Stimulated activated CD4-positive, alpha-beta T cell treated with anti-CD3 and anti-CD28 coated beads, Interleukin-15, amount 100 ng/mL, for 48 hours (primary cell): ENCODE data around the gene RAI1.
"Not testable (repeated sequence)": the region's sequence is repeated elsewhere in the genome, so short reads cannot be mapped to it uniquely, and the experiment has no call there.

Experiments used
- DNase-seq, 2 donors: peaks; one replicate each; pipeline ENCODE4 v3.0.0-alpha.2; 2020; ENCODE audit warnings: low read depth in 2 of 2

Gene RAI1, protein sequence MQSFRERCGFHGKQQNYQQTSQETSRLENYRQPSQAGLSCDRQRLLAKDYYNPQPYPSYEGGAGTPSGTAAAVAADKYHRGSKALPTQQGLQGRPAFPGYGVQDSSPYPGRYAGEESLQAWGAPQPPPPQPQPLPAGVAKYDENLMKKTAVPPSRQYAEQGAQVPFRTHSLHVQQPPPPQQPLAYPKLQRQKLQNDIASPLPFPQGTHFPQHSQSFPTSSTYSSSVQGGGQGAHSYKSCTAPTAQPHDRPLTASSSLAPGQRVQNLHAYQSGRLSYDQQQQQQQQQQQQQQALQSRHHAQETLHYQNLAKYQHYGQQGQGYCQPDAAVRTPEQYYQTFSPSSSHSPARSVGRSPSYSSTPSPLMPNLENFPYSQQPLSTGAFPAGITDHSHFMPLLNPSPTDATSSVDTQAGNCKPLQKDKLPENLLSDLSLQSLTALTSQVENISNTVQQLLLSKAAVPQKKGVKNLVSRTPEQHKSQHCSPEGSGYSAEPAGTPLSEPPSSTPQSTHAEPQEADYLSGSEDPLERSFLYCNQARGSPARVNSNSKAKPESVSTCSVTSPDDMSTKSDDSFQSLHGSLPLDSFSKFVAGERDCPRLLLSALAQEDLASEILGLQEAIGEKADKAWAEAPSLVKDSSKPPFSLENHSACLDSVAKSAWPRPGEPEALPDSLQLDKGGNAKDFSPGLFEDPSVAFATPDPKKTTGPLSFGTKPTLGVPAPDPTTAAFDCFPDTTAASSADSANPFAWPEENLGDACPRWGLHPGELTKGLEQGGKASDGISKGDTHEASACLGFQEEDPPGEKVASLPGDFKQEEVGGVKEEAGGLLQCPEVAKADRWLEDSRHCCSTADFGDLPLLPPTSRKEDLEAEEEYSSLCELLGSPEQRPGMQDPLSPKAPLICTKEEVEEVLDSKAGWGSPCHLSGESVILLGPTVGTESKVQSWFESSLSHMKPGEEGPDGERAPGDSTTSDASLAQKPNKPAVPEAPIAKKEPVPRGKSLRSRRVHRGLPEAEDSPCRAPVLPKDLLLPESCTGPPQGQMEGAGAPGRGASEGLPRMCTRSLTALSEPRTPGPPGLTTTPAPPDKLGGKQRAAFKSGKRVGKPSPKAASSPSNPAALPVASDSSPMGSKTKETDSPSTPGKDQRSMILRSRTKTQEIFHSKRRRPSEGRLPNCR (N-terminal part only)

DNA sequence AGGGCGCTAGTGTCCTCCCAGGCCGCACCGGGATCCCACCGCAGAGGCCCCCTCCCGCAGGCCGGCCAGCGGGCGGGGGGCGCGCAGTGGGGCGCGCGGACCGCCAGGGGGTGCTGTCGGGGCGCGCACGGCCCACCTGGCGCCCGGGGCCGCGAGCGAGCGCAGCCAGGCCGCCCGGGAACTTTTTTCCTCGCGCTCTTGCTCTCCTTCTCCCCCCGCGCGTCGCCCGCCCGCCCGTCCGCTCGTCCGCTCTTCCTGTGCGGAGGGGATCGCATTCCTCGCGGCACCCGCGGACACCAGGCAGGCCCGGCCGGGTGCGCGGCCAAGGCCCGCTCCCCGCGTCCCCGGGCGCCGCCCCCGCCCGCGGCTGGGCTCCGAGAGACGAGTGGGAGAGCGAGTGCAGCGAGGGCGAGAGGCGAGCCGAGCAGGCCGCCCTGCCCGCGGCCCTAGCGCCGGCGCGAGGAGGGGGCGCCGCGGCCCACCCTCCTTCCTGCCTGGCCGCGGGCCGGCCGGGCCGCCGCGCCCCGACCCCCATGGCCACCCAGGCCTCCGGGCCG is at the start of gene RAI1:
TSS of gene RAI1 (plus strand) at position 272 of the 557 bp plus-strand sequence. CDS start 111,491 bp downstream, outside the sequence.
- peak; percentile 37 to 57 for DNase-seq

DNA sequence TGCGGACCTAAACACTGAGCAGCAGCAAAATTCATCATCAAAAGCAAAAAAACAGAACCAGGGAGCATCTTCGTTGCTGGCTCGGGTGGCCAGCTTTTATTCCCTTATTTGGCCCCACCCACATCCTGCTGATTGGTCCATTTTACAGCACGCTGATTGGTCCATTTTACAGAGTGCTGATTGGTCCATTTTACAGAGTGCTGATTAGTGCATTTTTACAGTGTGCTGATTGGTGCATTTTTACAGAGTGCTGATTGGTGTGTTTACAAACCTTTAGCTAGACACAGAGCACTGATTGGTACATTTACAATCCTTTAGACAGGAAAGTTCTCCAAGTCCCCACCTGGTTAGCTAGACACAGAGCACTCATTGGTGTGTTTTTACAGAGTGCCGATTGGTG is 48.6 kb upstream of the RAI1 start:
- not testable (repeated sequence) for DNase-seq

- no peak for DNase-seq
Measured at GRCh38 chr17:17633310-17633709, 47.9 kb upstream of the RAI1 start.

- no peak for DNase-seq
Measured at GRCh38 chr17:17635126-17635525, 46.1 kb upstream of the RAI1 start.

DNA sequence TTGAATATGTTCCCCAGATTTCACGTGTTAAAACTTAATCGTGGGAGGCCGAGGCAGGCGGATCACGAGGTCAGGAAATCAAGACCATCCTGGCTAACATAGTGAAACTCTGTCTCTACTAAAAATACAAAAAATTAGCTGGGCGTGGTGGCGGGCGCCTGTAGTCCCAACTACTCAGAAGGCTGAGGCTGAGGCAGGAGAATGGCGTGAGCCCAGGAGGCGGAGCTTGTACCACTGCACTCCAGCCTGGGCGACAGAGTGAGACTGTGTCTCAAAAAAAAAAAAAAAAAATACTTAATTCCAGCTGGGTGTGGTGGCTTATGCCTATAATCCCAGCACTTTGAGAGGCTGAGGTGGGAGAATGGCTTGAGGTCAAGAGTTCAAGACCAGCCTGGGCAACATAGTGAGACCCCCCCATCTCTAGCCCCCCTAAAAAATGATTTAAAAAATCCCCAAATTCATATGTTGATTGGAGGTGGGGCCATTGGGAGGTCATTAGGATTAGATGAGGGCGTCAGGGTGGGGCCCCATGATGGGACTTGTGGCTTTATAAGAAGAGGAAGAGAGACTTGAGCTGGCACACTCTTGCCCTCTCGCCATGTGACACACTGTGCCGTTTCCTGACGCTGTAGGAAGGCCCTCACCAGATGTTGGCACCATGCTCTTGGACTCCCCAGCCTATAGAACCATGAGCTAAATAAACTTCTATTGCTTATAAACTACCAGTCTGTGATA is 45.6 kb upstream of the RAI1 start:
- not testable (repeated sequence) for DNase-seq

- DNase-seq: no peak
Measured at GRCh38 chr17:17636272-17636885, 44.9 kb upstream of the RAI1 start.

DNA sequence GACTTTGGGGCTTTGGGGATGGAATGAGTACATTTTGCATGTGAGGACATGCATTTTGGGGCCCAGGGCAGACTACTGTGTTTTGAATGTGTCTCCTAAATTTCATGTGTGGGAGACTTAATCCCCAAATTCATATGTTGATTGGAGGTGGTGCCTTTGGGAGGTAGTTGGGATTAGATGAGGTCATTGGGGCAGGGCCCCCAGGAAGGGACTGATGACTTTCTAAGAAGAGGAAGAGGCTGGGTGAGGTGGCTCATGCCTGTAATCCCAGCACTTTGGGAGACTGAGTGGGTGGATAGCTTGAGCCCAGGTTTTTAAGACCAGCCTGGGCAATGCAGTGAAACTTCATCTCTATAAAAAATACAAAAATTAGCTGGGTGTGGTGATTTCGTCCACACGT is 42.8 kb upstream of the RAI1 start:
- DNase-seq: no peak

GRCh38 chr17:17639661-17640270 is 41.5 kb upstream of the RAI1 start:
- DNase-seq: not testable (repeated sequence)

DNA sequence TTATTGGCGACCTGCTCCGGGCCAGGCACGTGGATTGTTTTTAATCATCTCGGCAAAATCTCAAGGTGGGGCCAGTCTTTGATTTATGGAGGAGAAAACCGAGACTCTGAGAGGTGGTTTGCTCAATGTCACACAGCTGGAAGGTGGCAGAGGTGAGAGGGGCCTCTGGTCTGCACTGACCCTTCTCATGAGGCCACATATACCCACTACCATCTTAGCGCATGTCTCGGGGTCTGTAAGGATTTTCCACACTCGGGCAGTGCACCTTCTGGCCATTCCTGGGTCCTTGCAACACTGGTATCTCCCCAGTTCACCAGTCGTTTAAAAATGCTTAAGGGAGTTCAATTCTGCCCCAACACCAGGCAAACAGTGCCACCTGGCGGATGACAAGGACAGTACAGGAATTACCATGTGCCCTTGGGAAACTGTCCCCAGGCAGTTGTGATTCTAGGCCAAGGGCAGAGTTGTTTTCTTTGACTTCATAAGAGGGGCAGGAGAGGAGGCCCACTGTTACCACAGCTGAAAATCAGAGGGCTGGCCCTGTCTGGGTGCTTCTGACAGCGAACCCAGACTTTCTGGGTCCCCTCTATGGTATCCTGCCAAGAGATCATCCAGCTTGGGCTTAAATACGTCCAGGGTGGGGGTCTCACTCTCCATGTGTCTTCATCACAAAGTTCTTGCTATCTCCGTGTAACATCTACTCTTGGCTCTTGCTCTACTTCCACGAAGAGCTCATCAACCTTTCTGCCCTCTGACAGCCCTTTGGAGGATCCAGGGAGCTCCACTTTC is 39.4 kb upstream of the RAI1 start:
- DNase-seq: peak; percentile 54 to 72

DNA sequence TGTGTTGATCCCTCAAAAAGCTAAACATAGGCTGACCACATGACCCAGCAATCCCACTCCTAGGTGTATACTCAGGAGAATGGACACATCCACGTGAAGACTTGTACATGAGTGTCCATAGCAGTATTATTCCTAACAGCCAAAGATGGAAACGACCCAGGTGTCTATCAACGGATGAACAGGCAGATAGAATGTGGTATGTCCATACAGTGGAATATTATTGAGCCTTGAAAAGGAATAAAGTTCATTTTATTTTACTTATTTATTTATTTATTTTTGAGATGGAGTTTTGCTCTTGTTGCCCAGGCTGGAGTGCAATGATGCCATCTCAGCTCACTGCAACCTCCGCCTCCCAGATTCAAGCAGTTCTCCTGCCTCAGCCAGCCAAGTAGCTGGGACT is 36.1 kb upstream of the RAI1 start:
- not testable (repeated sequence) for DNase-seq

GRCh38 chr17:17645961-17646360 is 35.3 kb upstream of the RAI1 start:
- no peak for DNase-seq

DNA sequence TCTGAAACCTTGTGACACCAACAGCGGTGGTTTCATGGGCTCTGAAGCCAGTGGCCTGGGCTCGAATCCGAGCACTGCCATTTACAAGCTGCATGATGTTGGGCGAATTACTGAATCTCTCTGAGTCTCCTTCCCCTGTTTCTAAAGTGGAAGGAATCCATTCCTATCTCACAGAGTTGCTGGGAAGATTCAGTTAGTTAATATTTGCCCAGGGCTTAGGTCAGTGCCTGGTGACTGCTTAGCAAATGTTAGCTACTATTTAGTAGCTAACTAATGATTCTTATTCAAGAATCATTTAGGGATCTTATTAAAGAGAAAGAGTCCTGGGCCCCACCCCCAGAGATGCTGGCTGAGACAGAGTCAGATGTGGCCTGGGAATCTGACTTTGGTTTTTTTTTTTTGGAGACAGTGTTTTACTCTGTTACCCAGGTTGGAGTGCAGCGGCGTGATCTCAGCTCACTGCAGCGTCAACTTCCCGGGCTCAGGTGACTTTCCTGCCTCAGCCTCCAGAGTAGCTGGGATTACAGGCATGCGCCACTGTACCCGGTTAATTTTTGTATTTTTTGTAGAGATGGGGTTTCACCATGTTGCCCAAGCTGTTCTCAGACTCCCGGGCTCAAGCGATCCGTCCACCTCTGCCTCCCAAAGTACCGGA is 33.6 kb upstream of the RAI1 start:
- DNase-seq: no peak

GRCh38 chr17:17648762-17649161 is 32.5 kb upstream of the RAI1 start:
- DNase-seq: no peak

- DNase-seq: no peak
Measured at GRCh38 chr17:17650959-17651358, 30.3 kb upstream of the RAI1 start.

- DNase-seq: no peak
Measured at GRCh38 chr17:17653343-17653742, 27.9 kb upstream of the RAI1 start.

GRCh38 chr17:17659340-17659739 is 21.9 kb upstream of the RAI1 start:
- DNase-seq: no peak

DNA sequence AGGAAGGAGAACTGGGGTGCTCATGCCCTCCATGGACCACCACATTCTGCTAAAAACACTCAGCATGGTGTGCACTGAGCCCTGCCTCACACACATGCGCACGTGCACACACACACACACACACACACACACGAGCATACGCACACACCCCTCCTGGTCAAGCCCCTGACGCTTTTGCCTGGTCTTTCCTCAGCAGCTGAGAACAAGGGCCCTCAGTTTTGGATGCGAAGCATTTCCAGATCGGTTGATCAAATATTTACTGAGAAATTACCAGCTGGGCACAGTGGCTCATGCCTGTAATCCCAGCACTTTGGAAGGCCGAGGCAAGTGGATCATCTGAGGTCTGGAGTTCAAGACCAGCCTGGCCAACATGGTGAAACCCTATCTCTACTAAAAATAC is 20.1 kb upstream of the RAI1 start:
- DNase-seq: no peak

GRCh38 chr17:17661834-17662385 is 19.3 kb upstream of the RAI1 start:
- DNase-seq: no peak
